Peyer's patch (tissue), 4 donors: ENCODE measurements around the gene FBXO10. TPM values are rescaled to one million over a fixed set of nuclear protein-coding genes. Genes with fewer than 3 reads are reported as not detected.
"Not testable (repeated sequence)": the region's sequence is repeated elsewhere in the genome, so short reads cannot be mapped to it uniquely, and the experiment has no call there.

Experiments used
- DNase-seq, 3 donors: peaks; one replicate each; pipeline ENCODE4 v3.0.0-alpha.2; 2017 to 2019
- H3K27ac ChIP-seq, 4 donors: fragments of 200-600 bp; sonication (generic); one replicate each; pipeline ENCODE4 v1.5.1; 2016 to 2019
- H3K27me3 ChIP-seq, 2 donors: fragments of 200-600 bp; sonication (generic); one replicate each; pipeline ENCODE4 v1.5.1; 2019
- H3K36me3 ChIP-seq, 3 donors: fragments of 200-600 bp; sonication (generic); one replicate each; pipeline ENCODE4 v1.5.1; 2016 to 2019
- H3K4me1 ChIP-seq, 4 donors: fragments of 200-600 bp; sonication (generic); one replicate each; pipeline ENCODE4 v1.5.1; 2016 to 2019
- H3K4me3 ChIP-seq, 4 donors: fragments of 200-600 bp; sonication (generic); 1 replicate in 3 of 4; 2 replicates in 1 of 4; pipeline ENCODE4 v1.5.1; 2016 to 2019; ENCODE audit warnings: mild to moderate bottlenecking in 1 of 4
- H3K9me3 ChIP-seq, 4 donors: fragments of 200-600 bp; sonication (generic); one replicate each; pipeline ENCODE4 v1.5.1; 2016 to 2019; ENCODE audit warnings: mild to moderate bottlenecking in 1 of 4
- POLR2A ChIP-seq, 2 donors: fragments of 450-650 bp; IDR thresholded peaks; one replicate each; pipeline ENCODE4 v1.5.1; 2017; ENCODE audit warnings: antibody characterized with exemption in 2 of 2, mild to moderate bottlenecking in 2 of 2, moderate library complexity in 2 of 2
- total RNA-seq, 4 donors: library from RNA; depleted of rRNA; stranded (reverse); fragments of >200 nt; gene quantifications; one replicate each; pipeline ENCODE4 v1.1.0, GENCODE V29; 2016
- TF ChIP-seq, protein P1 (sequence below), 6 experiments: fragments of 450-650 bp in 4 of 6; fragments of 200-600 bp in 2 of 6; sonication (generic) in 1 of 6; IDR thresholded peaks; one replicate each; pipeline ENCODE4 v1.5.1; 2017 to 2019; ENCODE audit warnings: antibody characterized with exemption in 6 of 6, mild to moderate bottlenecking in 3 of 6, moderate library complexity in 1 of 6

The FBXO10 gene
- total RNA-seq, 4 donors from 2014 or later, result 1.6 to 12.4 (median 4.2) TPM

DNA sequence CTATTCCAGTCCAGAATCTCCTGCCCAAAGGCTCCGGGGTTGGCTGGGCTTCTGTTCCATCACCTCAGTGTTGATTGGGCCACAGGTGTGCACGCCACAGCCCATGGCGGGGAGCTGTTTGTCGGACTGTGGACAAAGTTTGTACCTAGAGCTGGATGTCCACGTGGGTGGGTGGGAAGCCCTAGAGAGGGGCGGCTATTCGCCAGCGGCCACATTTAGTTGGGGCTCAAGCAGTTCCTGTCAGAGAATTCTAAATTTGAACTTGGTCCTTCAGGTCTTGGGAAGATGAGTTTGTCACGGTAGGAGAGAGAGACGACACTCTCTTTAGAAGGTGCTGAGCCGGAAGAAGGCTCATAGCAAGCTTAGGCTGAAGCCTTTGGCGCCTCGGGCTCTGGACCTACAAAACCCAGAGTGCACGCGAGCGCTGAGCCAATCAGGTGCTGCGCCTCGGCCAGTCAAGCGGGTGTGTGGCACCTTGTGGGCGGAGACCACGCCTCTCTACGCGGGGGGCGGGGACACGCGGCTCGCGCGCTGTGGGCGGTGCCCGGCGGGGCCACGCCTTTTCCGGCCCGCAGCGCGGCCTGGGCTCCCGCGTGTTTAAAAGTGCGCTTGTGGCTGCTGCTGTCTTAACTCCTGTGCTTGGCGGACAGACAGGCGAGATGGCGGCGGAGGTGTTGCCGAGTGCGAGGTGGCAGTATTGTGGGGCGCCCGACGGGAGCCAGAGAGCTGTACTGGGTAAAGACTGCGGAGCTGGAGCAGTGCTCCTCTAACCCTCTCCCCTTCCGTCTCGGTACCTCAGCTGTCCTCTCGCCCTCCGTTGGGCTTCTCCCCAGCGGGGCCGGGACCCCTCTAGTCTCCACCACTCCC lies 90.6 kb downstream of the FBXO10 start, which contains the start of gene POLR1E:
Gene POLR1E (plus strand): TSS at position 560 of the 867 bp plus-strand sequence. CDS start 100 bp downstream, at position 660.
- peaks cover 0 to 14% (median 0%) of the 10 kb centered on the region in 3 donors for H3K36me3 ChIP-seq
- TF ChIP-seq, protein P1, sequence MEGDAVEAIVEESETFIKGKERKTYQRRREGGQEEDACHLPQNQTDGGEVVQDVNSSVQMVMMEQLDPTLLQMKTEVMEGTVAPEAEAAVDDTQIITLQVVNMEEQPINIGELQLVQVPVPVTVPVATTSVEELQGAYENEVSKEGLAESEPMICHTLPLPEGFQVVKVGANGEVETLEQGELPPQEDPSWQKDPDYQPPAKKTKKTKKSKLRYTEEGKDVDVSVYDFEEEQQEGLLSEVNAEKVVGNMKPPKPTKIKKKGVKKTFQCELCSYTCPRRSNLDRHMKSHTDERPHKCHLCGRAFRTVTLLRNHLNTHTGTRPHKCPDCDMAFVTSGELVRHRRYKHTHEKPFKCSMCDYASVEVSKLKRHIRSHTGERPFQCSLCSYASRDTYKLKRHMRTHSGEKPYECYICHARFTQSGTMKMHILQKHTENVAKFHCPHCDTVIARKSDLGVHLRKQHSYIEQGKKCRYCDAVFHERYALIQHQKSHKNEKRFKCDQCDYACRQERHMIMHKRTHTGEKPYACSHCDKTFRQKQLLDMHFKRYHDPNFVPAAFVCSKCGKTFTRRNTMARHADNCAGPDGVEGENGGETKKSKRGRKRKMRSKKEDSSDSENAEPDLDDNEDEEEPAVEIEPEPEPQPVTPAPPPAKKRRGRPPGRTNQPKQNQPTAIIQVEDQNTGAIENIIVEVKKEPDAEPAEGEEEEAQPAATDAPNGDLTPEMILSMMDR (IDR thresholded peaks at IDR 0.05), result no peak
- TF ChIP-seq POLR2A (IDR thresholded peaks at IDR 0.05), result peak; percentile 55 to 57
- H3K27ac ChIP-seq, result peak within 1 kb of the TSS; percentile 65 to 83 (median 74)
- H3K27me3 ChIP-seq, result no peaks in the 10 kb centered on the region
- H3K4me3 ChIP-seq, result peak within 1 kb of the TSS; percentile 57 to 86 (median 72)
- DNase-seq, result peak; percentile 97 to 99 (median 97)
- no peaks in the 10 kb centered on the region for H3K9me3 ChIP-seq
- H3K4me1 ChIP-seq, result peaks cover 0 to 18% (median 8%) of the 10 kb centered on the region in 4 donors

DNA sequence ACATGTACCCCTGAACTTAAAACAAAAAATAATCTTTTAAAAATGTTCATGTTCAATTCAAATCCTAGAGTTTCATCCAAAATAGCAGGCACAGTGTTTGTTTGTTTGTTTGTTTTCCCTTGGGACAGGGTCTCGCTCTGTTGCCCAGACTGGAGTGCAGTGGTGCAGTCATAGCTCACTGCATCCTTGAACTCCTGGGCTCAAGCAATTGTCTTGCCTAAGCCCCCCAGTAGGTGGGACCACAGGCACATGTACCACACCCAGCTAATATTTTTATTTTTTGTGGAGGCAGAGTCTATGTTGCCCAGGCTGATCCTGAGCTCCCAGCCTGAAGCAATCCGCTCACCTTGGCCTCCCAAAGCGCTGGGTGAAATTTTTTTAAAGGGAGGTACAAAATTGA lies 95.4 kb downstream of the FBXO10 start:
- no peaks in the 10 kb centered on the region for H3K9me3 ChIP-seq
- no peak overlapping the region for H3K27ac ChIP-seq
- no peak overlapping the region for H3K4me3 ChIP-seq
- no peaks in the 10 kb centered on the region for H3K36me3 ChIP-seq
- TF ChIP-seq POLR2A (IDR thresholded peaks at IDR 0.05), result no peak
- TF ChIP-seq, protein P1 (IDR thresholded peaks at IDR 0.05), result no peak
- DNase-seq, result no peak
- no peaks in the 10 kb centered on the region for H3K27me3 ChIP-seq
- peaks cover 0 to 3% (median 0%) of the 10 kb centered on the region in 4 donors for H3K4me1 ChIP-seq

DNA sequence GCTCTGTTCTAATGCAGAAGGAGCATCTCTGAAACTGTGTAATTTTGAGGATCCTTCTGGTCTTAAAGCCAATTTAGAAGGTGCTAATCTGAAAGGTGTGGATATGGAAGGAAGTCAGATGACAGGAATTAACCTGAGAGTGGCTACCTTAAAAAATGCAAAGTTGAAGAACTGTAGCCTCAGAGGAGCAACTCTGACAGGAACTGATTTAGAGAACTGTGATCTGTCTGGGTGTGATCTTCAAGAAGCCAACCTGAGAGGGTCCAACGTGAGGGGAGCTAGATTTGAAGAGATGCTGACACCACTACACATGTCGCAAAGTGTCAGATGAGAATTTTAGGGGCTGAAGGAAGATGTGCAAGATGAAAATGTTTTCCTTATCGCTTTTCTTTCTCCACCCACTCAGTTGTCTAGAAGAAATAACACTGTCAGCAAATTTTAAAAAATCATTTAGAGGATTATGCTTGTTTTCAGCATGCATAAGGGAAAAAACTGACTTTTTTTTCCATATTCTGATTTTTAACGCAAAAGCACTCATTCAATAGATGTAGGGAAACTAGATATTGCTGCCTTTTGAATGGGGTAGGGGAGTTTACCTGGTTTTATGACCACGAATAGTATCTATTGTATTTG lies 98.1 kb downstream of the FBXO10 start:
- H3K4me3 ChIP-seq, H3K27me3 ChIP-seq, DNase-seq, H3K36me3 ChIP-seq, H3K4me1 ChIP-seq, H3K9me3 ChIP-seq: not testable (repeated sequence)
- peak overlapping the region in 1 of 4 donors; percentile 71 for H3K27ac ChIP-seq

DNA sequence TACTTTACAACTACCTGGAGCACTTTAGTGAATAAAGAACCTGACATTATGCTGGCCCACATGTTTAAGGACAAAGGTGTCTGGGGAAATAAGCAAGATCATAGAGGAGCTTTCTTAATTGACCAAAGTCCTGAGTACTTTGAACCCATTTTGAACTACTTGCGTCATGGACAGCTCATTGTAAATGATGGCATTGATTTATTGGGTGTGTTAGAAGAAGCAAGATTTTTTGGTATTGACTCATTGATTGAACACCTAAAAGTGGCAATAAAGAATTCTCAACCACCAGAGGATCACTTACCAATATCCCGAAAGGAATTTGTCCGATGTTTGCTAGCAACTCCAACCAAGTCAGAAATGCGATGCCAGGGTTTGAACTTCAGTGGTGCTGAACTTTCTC lies 98.7 kb downstream of the FBXO10 start:
- H3K27me3 ChIP-seq, H3K9me3 ChIP-seq, H3K4me1 ChIP-seq, H3K36me3 ChIP-seq, DNase-seq, H3K4me3 ChIP-seq: not testable (repeated sequence)
- peak overlapping the region in 2 of 4 donors; percentile 29 to 71 for H3K27ac ChIP-seq

DNA sequence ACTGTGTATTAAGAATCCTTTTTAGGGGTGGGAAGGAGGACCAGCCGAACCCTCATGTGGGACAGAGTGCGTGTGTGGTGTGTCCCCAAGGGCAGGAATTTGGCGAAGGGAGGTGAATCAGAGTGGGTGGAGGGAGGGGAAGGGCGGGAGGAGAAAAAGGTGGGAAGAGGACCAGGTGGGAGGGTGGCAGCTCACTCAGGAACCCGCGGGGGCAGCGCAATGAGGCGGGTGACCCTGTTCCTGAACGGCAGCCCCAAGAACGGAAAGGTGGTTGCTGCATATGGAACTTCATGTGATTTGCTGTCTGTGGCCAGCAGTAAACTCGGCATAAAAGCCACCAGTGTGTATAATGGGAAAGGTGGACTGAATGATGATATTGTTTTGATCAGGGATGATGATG lies 99.2 kb downstream of the FBXO10 start:
- Histone ChIP-seq H3K27me3 (no peaks in the 10 kb centered on the region), H3K36me3 (no peaks in the 10 kb centered on the region), H3K4me1 (no peaks in the 10 kb centered on the region), H3K9me3 (no peaks in the 10 kb centered on the region), H3K4me3 (no peak overlapping the region), H3K27ac (peak overlapping the region in 2 of 4 donors; percentile 29 to 71)
- DNase-seq, result no peak
- no peak for TF ChIP-seq POLR2A (IDR thresholded peaks at IDR 0.05)
- TF ChIP-seq, protein P1 (IDR thresholded peaks at IDR 0.05), result no peak

DNA sequence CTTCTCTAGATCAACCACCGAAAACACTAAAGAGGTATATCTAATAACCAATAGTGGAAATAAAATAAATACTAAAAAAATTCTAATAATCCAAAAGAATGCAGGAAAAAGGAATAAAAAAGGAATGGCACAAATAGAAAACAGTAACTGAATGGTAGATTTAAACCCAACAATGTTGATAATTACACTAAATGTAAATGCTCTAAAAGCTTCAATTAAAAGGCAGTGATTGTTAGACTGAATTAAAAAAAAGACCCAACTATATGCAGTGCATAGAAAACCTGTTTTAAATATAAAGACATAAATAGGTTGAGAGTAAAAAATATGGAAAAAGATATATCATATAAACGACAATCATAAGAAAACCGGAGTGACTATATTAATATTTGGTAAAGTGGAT lies 101.7 kb downstream of the FBXO10 start:
- Histone ChIP-seq H3K4me3 (no peak overlapping the region), H3K27me3 (no peaks in the 10 kb centered on the region), H3K9me3 (no peaks in the 10 kb centered on the region), H3K4me1 (no peaks in the 10 kb centered on the region), H3K36me3 (no peaks in the 10 kb centered on the region), H3K27ac (no peak overlapping the region)
- DNase-seq, result no peak
- TF ChIP-seq, protein P1 (IDR thresholded peaks at IDR 0.05), result no peak
- no peak for TF ChIP-seq POLR2A (IDR thresholded peaks at IDR 0.05)

DNA sequence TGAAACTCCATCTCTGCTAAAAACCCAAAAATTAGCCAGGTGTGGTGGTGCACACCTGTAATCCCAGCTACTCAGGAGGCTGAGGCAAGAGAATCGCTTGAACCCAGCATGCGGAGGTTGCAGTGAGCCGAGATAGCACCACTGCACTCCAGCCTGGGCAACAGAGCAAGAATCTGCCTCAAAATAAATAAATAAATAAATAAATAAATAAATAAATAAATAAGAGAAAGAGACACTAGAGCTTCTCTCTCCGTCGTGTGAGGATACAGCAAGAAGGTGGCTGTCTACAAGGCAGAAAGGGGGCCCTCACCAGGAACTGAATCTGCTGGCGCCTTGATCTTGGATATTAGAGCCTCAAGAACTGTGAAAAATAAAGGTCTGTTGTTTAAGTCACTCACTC lies 102.2 kb downstream of the FBXO10 start:
- not testable (repeated sequence) for H3K27ac ChIP-seq, H3K9me3 ChIP-seq, H3K36me3 ChIP-seq, H3K4me3 ChIP-seq, H3K27me3 ChIP-seq, H3K4me1 ChIP-seq, DNase-seq
